Measurements from ENCODE around the gene DZANK1. TPM values are rescaled to one million over a fixed set of nuclear protein-coding genes. Genes with fewer than 3 reads are reported as not detected.
"Not testable (repeated sequence)": the region's sequence is repeated elsewhere in the genome, so short reads cannot be mapped to it uniquely, and the experiment has no call there.

DZANK1 gene
- total RNA-seq, 3 donors from 2014 or later, result 2.6 to 14.8 (median 6.9) TPM

- TF ChIP-seq POLR2AphosphoS5 (IDR thresholded peaks at IDR 0.05) (peak in 1 of 3 donors; percentile 52), POLR2A (IDR thresholded peaks at IDR 0.05) (no peak)
- Histone ChIP-seq H3K4me3 (no peak overlapping the region), H3K36me3 (no peaks in the 10 kb centered on the region), H3K27me3 (no peaks in the 10 kb centered on the region), H3K27ac (peak overlapping the region in 1 of 2 donors; percentile 72), H3K9me3 (peaks cover 5 to 8% of the 10 kb centered on the region in 2 donors), H3K4me1 (no peaks in the 10 kb centered on the region)
- DNase-seq (ENCODE audit: low spot score in 2 of 2), result peak in 1 of 2 donors; percentile 83
- intact Hi-C loops (cut with DNase I; ENCODE audit: low total_unique reads), result no loop called here
Measured at GRCh38 chr20:18404172-18404571, 62.7 kb downstream of the DZANK1 start.

- DNase-seq (ENCODE audit: low spot score in 2 of 2), result peak in 1 of 2 donors; percentile 45
- Histone ChIP-seq H3K9me3 (peaks cover 5 to 8% of the 10 kb centered on the region in 2 donors), H3K4me3 (no peak overlapping the region), H3K4me1 (no peaks in the 10 kb centered on the region), H3K27me3 (no peaks in the 10 kb centered on the region), H3K27ac (peak overlapping the region; percentile 72 to 75), H3K36me3 (no peaks in the 10 kb centered on the region)
- TF ChIP-seq POLR2A (IDR thresholded peaks at IDR 0.05) (no peak), POLR2AphosphoS5 (IDR thresholded peaks at IDR 0.05) (no peak)
- intact Hi-C loops (cut with DNase I; ENCODE audit: low total_unique reads), result no loop called here
Measured at GRCh38 chr20:18403269-18403668, 63.6 kb downstream of the DZANK1 start.

GRCh38 chr20:18401305-18401704 lies 65.5 kb downstream of the DZANK1 start:
- no peak overlapping the region for H3K4me3 ChIP-seq
- intact Hi-C loops (cut with DNase I; ENCODE audit: low total_unique reads), result no loop called here
- H3K27ac ChIP-seq, result peak overlapping the region; percentile 72 to 75
- no peaks in the 10 kb centered on the region for H3K27me3 ChIP-seq
- no peaks in the 10 kb centered on the region for H3K4me1 ChIP-seq
- TF ChIP-seq CTCF (IDR thresholded peaks at IDR 0.05), result no peak
- TF ChIP-seq POLR2A (IDR thresholded peaks at IDR 0.05), result no peak
- no peak for TF ChIP-seq POLR2AphosphoS5 (IDR thresholded peaks at IDR 0.05)
- H3K36me3 ChIP-seq, result no peaks in the 10 kb centered on the region
- no peak for DNase-seq (ENCODE audit: low spot score in 2 of 2)
- peaks cover 5 to 8% of the 10 kb centered on the region in 2 donors for H3K9me3 ChIP-seq

- Histone ChIP-seq H3K9me3 (peaks cover 5 to 8% of the 10 kb centered on the region in 2 donors), H3K27me3 (no peaks in the 10 kb centered on the region), H3K4me1 (no peaks in the 10 kb centered on the region), H3K4me3 (no peak overlapping the region), H3K36me3 (no peaks in the 10 kb centered on the region), H3K27ac (no peak overlapping the region)
- DNase-seq (ENCODE audit: low spot score in 2 of 2), result no peak
- TF ChIP-seq POLR2A (IDR thresholded peaks at IDR 0.05) (no peak), POLR2AphosphoS5 (IDR thresholded peaks at IDR 0.05) (no peak), CTCF (IDR thresholded peaks at IDR 0.05) (no peak)
- intact Hi-C loops (cut with DNase I; ENCODE audit: low total_unique reads), result no loop called here
Measured at GRCh38 chr20:18400460-18400859, 66.4 kb downstream of the DZANK1 start.

- DNase-seq (ENCODE audit: low spot score in 2 of 2); H3K4me1 ChIP-seq; intact Hi-C loops (cut with DNase I; ENCODE audit: low total_unique reads); H3K27me3 ChIP-seq; H3K9me3 ChIP-seq; H3K36me3 ChIP-seq; H3K27ac ChIP-seq; H3K4me3 ChIP-seq: not testable (repeated sequence)
Measured at GRCh38 chr20:18398713-18399112, 68.1 kb downstream of the DZANK1 start.

GRCh38 chr20:18397030-18397429 lies 69.8 kb downstream of the DZANK1 start:
- intact Hi-C loops (cut with DNase I; ENCODE audit: low total_unique reads), result no loop called here
- Histone ChIP-seq H3K36me3 (no peaks in the 10 kb centered on the region), H3K4me1 (no peaks in the 10 kb centered on the region), H3K27ac (peak overlapping the region in 1 of 2 donors; percentile 63), H3K9me3 (peaks cover 3 to 8% of the 10 kb centered on the region in 2 donors), H3K4me3 (no peak overlapping the region), H3K27me3 (no peaks in the 10 kb centered on the region)
- no peak for DNase-seq (ENCODE audit: low spot score in 2 of 2)
- TF ChIP-seq CTCF (IDR thresholded peaks at IDR 0.05), result no peak
- no peak for TF ChIP-seq POLR2A (IDR thresholded peaks at IDR 0.05)
- no peak for TF ChIP-seq POLR2AphosphoS5 (IDR thresholded peaks at IDR 0.05)

- no peak for DNase-seq (ENCODE audit: low spot score in 2 of 2)
- no peak overlapping the region for H3K4me3 ChIP-seq
- no peaks in the 10 kb centered on the region for H3K9me3 ChIP-seq
- H3K27me3 ChIP-seq, result no peaks in the 10 kb centered on the region
- no peaks in the 10 kb centered on the region for H3K4me1 ChIP-seq
- peak overlapping the region in 1 of 2 donors; percentile 4 for H3K27ac ChIP-seq
- intact Hi-C loops (cut with DNase I; ENCODE audit: low total_unique reads), result no loop called here
- TF ChIP-seq POLR2A (IDR thresholded peaks at IDR 0.05), result no peak
- TF ChIP-seq CTCF (IDR thresholded peaks at IDR 0.05), result no peak
- no peak for TF ChIP-seq POLR2AphosphoS5 (IDR thresholded peaks at IDR 0.05)
- H3K36me3 ChIP-seq, result no peaks in the 10 kb centered on the region
Measured at GRCh38 chr20:18395544-18395943, 71.3 kb downstream of the DZANK1 start.

All from breast epithelium (tissue), 4 donors.